Measurements from ENCODE around the gene SLC26A8.
"Not testable (repeated sequence)": the region's sequence is repeated elsewhere in the genome, so short reads cannot be mapped to it uniquely, and the experiment has no call there.

SLC26A8 gene

GRCh38 chr6:36034441-36034840 is 10.0 kb upstream of the SLC26A8 start:
- Histone ChIP-seq H3K27me3 (replicated peaks; ENCODE audit: control insufficient read depth, insufficient read depth, low read length, poor library complexity, severe bottlenecking) (no peaks in the 10 kb centered on the region), H3K4me3 (ENCODE audit: insufficient read depth, low read depth, low read length, poor library complexity, severe bottlenecking) (no peak overlapping the region), H3K27ac (ENCODE audit: insufficient read depth, low read length, poor library complexity, severe bottlenecking) (no peak overlapping the region), H3K36me3 (ENCODE audit: control insufficient read depth, insufficient read depth, low read length) (no peaks in the 10 kb centered on the region), H3K4me1 (ENCODE audit: control insufficient read depth, insufficient read depth, low read length, poor library complexity, severe bottlenecking) (peaks cover 25% of the 10 kb centered on the region), H3K9me3 (ENCODE audit: control insufficient read depth, low read length) (no peaks in the 10 kb centered on the region)
- no peak for DNase-seq

GRCh38 chr6:36033935-36034334 is 9.5 kb upstream of the SLC26A8 start:
- no peak for DNase-seq
- Histone ChIP-seq H3K27me3 (replicated peaks; ENCODE audit: control insufficient read depth, insufficient read depth, low read length, poor library complexity, severe bottlenecking) (no peaks in the 10 kb centered on the region), H3K36me3 (ENCODE audit: control insufficient read depth, insufficient read depth, low read length) (no peaks in the 10 kb centered on the region), H3K4me1 (ENCODE audit: control insufficient read depth, insufficient read depth, low read length, poor library complexity, severe bottlenecking) (peaks cover 22% of the 10 kb centered on the region), H3K9me3 (ENCODE audit: control insufficient read depth, low read length) (no peaks in the 10 kb centered on the region), H3K4me3 (ENCODE audit: insufficient read depth, low read depth, low read length, poor library complexity, severe bottlenecking) (no peak overlapping the region), H3K27ac (ENCODE audit: insufficient read depth, low read length, poor library complexity, severe bottlenecking) (no peak overlapping the region)

GRCh38 chr6:36033144-36033543 is 8.7 kb upstream of the SLC26A8 start:
- peaks cover 18% of the 10 kb centered on the region for H3K4me1 ChIP-seq (ENCODE audit: control insufficient read depth, insufficient read depth, low read length, poor library complexity, severe bottlenecking)
- not testable (repeated sequence) for H3K27ac ChIP-seq (ENCODE audit: insufficient read depth, low read length, poor library complexity, severe bottlenecking); H3K27me3 ChIP-seq (replicated peaks; ENCODE audit: control insufficient read depth, insufficient read depth, low read length, poor library complexity, severe bottlenecking); DNase-seq; H3K9me3 ChIP-seq (ENCODE audit: control insufficient read depth, low read length); H3K36me3 ChIP-seq (ENCODE audit: control insufficient read depth, insufficient read depth, low read length); H3K4me3 ChIP-seq (ENCODE audit: insufficient read depth, low read depth, low read length, poor library complexity, severe bottlenecking)

GRCh38 chr6:36032261-36032660 is 7.8 kb upstream of the SLC26A8 start:
- no peaks in the 10 kb centered on the region for H3K27me3 ChIP-seq (replicated peaks; ENCODE audit: control insufficient read depth, insufficient read depth, low read length, poor library complexity, severe bottlenecking)
- peaks cover 16% of the 10 kb centered on the region for H3K4me1 ChIP-seq (ENCODE audit: control insufficient read depth, insufficient read depth, low read length, poor library complexity, severe bottlenecking)
- H3K36me3 ChIP-seq (ENCODE audit: control insufficient read depth, insufficient read depth, low read length), result no peaks in the 10 kb centered on the region
- H3K9me3 ChIP-seq (ENCODE audit: control insufficient read depth, low read length), result no peaks in the 10 kb centered on the region
- DNase-seq, result no peak
- no peak overlapping the region for H3K4me3 ChIP-seq (ENCODE audit: insufficient read depth, low read depth, low read length, poor library complexity, severe bottlenecking)
- H3K27ac ChIP-seq (ENCODE audit: insufficient read depth, low read length, poor library complexity, severe bottlenecking), result no peak overlapping the region

- Histone ChIP-seq H3K9me3 (ENCODE audit: control insufficient read depth, low read length) (no peaks in the 10 kb centered on the region), H3K4me3 (ENCODE audit: insufficient read depth, low read depth, low read length, poor library complexity, severe bottlenecking) (peak overlapping the region; percentile 75), H3K27me3 (replicated peaks; ENCODE audit: control insufficient read depth, insufficient read depth, low read length, poor library complexity, severe bottlenecking) (no peaks in the 10 kb centered on the region), H3K27ac (ENCODE audit: insufficient read depth, low read length, poor library complexity, severe bottlenecking) (peak overlapping the region; percentile 89), H3K36me3 (ENCODE audit: control insufficient read depth, insufficient read depth, low read length) (no peaks in the 10 kb centered on the region), H3K4me1 (ENCODE audit: control insufficient read depth, insufficient read depth, low read length, poor library complexity, severe bottlenecking) (peaks cover 16% of the 10 kb centered on the region)
- DNase-seq, result no peak
Measured at GRCh38 chr6:36029464-36029863, 5.0 kb upstream of the SLC26A8 start.

- peak; percentile 29 to 56 (median 39) for DNase-seq
- peaks cover 11% of the 10 kb centered on the region for H3K4me1 ChIP-seq (ENCODE audit: control insufficient read depth, insufficient read depth, low read length, poor library complexity, severe bottlenecking)
- no peaks in the 10 kb centered on the region for H3K27me3 ChIP-seq (replicated peaks; ENCODE audit: control insufficient read depth, insufficient read depth, low read length, poor library complexity, severe bottlenecking)
- H3K9me3 ChIP-seq (ENCODE audit: control insufficient read depth, low read length), result no peaks in the 10 kb centered on the region
- peak overlapping the region; percentile 75 for H3K4me3 ChIP-seq (ENCODE audit: insufficient read depth, low read depth, low read length, poor library complexity, severe bottlenecking)
- no peaks in the 10 kb centered on the region for H3K36me3 ChIP-seq (ENCODE audit: control insufficient read depth, insufficient read depth, low read length)
- H3K27ac ChIP-seq (ENCODE audit: insufficient read depth, low read length, poor library complexity, severe bottlenecking), result peak overlapping the region; percentile 89
Measured at GRCh38 chr6:36028877-36029324, 4.5 kb upstream of the SLC26A8 start.

DNA sequence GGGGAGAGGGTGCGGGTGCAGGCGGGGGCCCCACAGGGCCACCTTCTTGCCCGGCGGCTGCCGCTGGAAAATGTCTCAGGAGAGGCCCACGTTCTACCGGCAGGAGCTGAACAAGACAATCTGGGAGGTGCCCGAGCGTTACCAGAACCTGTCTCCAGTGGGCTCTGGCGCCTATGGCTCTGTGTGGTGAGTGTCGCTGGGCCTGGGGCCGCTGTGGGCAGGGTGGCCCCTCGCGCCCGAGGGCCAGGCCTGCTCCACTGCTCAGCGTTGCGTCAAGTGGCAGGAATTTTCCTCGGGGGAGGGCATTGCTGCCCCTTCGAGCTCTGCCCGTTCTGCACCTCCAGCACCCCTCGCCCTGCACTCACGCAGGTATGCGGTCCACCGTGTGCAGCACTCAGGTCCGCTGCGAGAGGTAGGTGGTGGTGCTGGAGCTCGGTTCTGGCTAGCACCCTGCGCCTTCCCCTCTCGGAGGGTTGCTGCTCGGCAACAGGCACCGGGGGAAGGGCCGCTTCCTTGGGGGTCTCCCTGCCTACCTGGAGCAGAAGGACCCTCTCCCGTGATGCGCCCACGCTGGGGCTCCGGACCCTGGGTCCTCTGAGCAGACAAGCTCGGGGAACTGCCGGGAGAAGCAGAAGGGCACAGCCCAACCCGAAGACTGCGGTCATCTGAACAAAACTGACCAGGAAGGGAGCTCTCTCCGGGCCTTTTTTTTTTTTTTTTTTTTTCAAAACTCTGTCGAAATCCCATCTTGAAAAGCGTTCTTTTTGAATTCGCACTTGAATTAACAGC is 3.8 kb upstream of the SLC26A8 start:
- H3K27me3 ChIP-seq (replicated peaks; ENCODE audit: control insufficient read depth, insufficient read depth, low read length, poor library complexity, severe bottlenecking), result no peaks in the 10 kb centered on the region
- DNase-seq, result peak in 1 of 3 donors; percentile 24

GRCh38 chr6:36027501-36028087 is 3.2 kb upstream of the SLC26A8 start, which contains the start of gene MAPK14:
Gene MAPK14 (plus strand): TSS chr6:36027808. CDS start chr6:36028158, 350 bp downstream.
- Histone ChIP-seq H3K4me3 (ENCODE audit: insufficient read depth, low read depth, low read length, poor library complexity, severe bottlenecking) (peak within 1 kb of the TSS; percentile 75), H3K4me1 (ENCODE audit: control insufficient read depth, insufficient read depth, low read length, poor library complexity, severe bottlenecking) (peaks cover 8% of the 10 kb centered on the region), H3K27ac (ENCODE audit: insufficient read depth, low read length, poor library complexity, severe bottlenecking) (peak within 1 kb of the TSS; percentile 89), H3K9me3 (ENCODE audit: control insufficient read depth, low read length) (no peaks in the 10 kb centered on the region), H3K27me3 (replicated peaks; ENCODE audit: control insufficient read depth, insufficient read depth, low read length, poor library complexity, severe bottlenecking) (peaks cover 2% of the 10 kb centered on the region), H3K36me3 (ENCODE audit: control insufficient read depth, insufficient read depth, low read length) (no peaks in the 10 kb centered on the region)
- peak; percentile 97 to 99 (median 98) for DNase-seq

More for the DNA sequence above, 3.8 kb upstream of the SLC26A8 start:
- Histone ChIP-seq H3K4me1 (ENCODE audit: control insufficient read depth, insufficient read depth, low read length, poor library complexity, severe bottlenecking) (peaks cover 8% of the 10 kb centered on the region), H3K27ac (ENCODE audit: insufficient read depth, low read length, poor library complexity, severe bottlenecking) (peak overlapping the region; percentile 89), H3K9me3 (ENCODE audit: control insufficient read depth, low read length) (no peaks in the 10 kb centered on the region), H3K36me3 (ENCODE audit: control insufficient read depth, insufficient read depth, low read length) (no peaks in the 10 kb centered on the region), H3K4me3 (ENCODE audit: insufficient read depth, low read depth, low read length, poor library complexity, severe bottlenecking) (peak overlapping the region; percentile 75)

GRCh38 chr6:36025932-36026327 is 1.5 kb upstream of the SLC26A8 start:
- H3K27me3 ChIP-seq (replicated peaks; ENCODE audit: control insufficient read depth, insufficient read depth, low read length, poor library complexity, severe bottlenecking), result peaks cover 2% of the 10 kb centered on the region
- peaks cover 5% of the 10 kb centered on the region for H3K4me1 ChIP-seq (ENCODE audit: control insufficient read depth, insufficient read depth, low read length, poor library complexity, severe bottlenecking)
- H3K36me3 ChIP-seq (ENCODE audit: control insufficient read depth, insufficient read depth, low read length), result no peaks in the 10 kb centered on the region
- H3K4me3 ChIP-seq (ENCODE audit: insufficient read depth, low read depth, low read length, poor library complexity, severe bottlenecking), result no peak overlapping the region
- no peak overlapping the region for H3K27ac ChIP-seq (ENCODE audit: insufficient read depth, low read length, poor library complexity, severe bottlenecking)
- no peak for DNase-seq
- no peaks in the 10 kb centered on the region for H3K9me3 ChIP-seq (ENCODE audit: control insufficient read depth, low read length)

- Histone ChIP-seq H3K27ac (ENCODE audit: insufficient read depth, low read length, poor library complexity, severe bottlenecking) (no peak overlapping the region), H3K4me1 (ENCODE audit: control insufficient read depth, insufficient read depth, low read length, poor library complexity, severe bottlenecking) (peaks cover 5% of the 10 kb centered on the region), H3K27me3 (replicated peaks; ENCODE audit: control insufficient read depth, insufficient read depth, low read length, poor library complexity, severe bottlenecking) (peaks cover 2% of the 10 kb centered on the region), H3K9me3 (ENCODE audit: control insufficient read depth, low read length) (no peaks in the 10 kb centered on the region), H3K4me3 (ENCODE audit: insufficient read depth, low read depth, low read length, poor library complexity, severe bottlenecking) (no peak overlapping the region), H3K36me3 (ENCODE audit: control insufficient read depth, insufficient read depth, low read length) (no peaks in the 10 kb centered on the region)
- DNase-seq, result no peak
Measured at GRCh38 chr6:36025260-36025931, 955 bp upstream of the SLC26A8 start.

All from effector memory CD4-positive, alpha-beta T cell (primary cell).